Gastroesophageal sphincter (tissue), 4 donors: ENCODE measurements around the gene CD7. TPM values are rescaled to one million over a fixed set of nuclear protein-coding genes. Genes with fewer than 3 reads are reported as not detected.

Source experiments
- ATAC-seq: fragments of 150-250 bp; one replicate; pipeline ENCODE4 v1.9.1; 2016; ENCODE audit warnings: mild to moderate bottlenecking, moderate library complexity
- H3K27ac ChIP-seq, 4 donors: fragments of 200-600 bp; sonication (generic) in 3 of 4; 1 replicate in 3 of 4; 2 replicates in 1 of 4; pipeline ENCODE4 v1.5.1; 2016 to 2019
- H3K27me3 ChIP-seq: fragments of 200-600 bp; sonication (generic); one replicate; pipeline ENCODE4 v1.5.1; 2019
- H3K36me3 ChIP-seq, 2 donors: fragments of 200-600 bp; sonication (generic); one replicate each; pipeline ENCODE4 v1.5.1; 2019; ENCODE audit warnings: control low read depth in 1 of 2
- H3K4me1 ChIP-seq, 3 donors: fragments of 200-600 bp; sonication (generic); 1 replicate in 2 of 3; 2 replicates in 1 of 3; pipeline ENCODE4 v1.5.1; 2016 to 2019; ENCODE audit warnings: control low read depth in 2 of 3
- H3K4me3 ChIP-seq, 2 donors: fragments of 200-600 bp; sonication (generic); one replicate each; pipeline ENCODE4 v1.5.1; 2019; ENCODE audit warnings: mild to moderate bottlenecking in 1 of 2, moderate library complexity in 1 of 2
- H3K9me3 ChIP-seq, 3 donors: fragments of 200-600 bp; sonication (generic); one replicate each; pipeline ENCODE4 v1.5.1; 2017 to 2019; ENCODE audit warnings: control low read depth in 2 of 3
- EP300 ChIP-seq: sonication (generic); formaldehyde crosslinking; IDR thresholded peaks from one replicate; pipeline ENCODE4 v1.6.1; 2017; ENCODE audit warnings: antibody characterized with exemption, mild to moderate bottlenecking
- POLR2A ChIP-seq, 2 donors: fragments of 450-650 bp; IDR thresholded peaks; one replicate each; pipeline ENCODE4 v1.6.1; 2017; ENCODE audit warnings: antibody characterized with exemption in 2 of 2, mild to moderate bottlenecking in 2 of 2, moderate library complexity in 1 of 2
- POLR2AphosphoS5 ChIP-seq: sonication (generic); formaldehyde crosslinking; IDR thresholded peaks from one replicate; pipeline ENCODE4 v1.6.1; 2017; ENCODE audit warnings: antibody characterized with exemption
- WGBS, 2 donors: methylation state at CpG; one replicate each; pipeline ENCODE4 v1.1.5; 2018; ENCODE audit warnings: low coverage in 1 of 2; 5-methylcytosine and 5-hydroxymethylcytosine counted together
- total RNA-seq, 4 donors: library from RNA; depleted of rRNA; stranded (reverse); fragments of >200 nt; gene quantifications; one replicate each; pipeline ENCODE4 v1.1.0, GENCODE V29; 2016
- TF ChIP-seq, protein P1 (sequence below), 4 experiments: fragments of 200-600 bp in 2 of 4; fragments of 450-650 bp in 2 of 4; sonication (generic) in 1 of 4; IDR thresholded peaks; one replicate each; pipeline ENCODE4 v1.5.1; 2017 to 2019; ENCODE audit warnings: antibody characterized with exemption in 4 of 4, mild to moderate bottlenecking in 2 of 4, moderate library complexity in 2 of 4

CD7 gene
- total RNA-seq, 4 donors from 2014 or later: 0.58 to 1.7 (median 0.94) TPM; not detected in 1

DNA sequence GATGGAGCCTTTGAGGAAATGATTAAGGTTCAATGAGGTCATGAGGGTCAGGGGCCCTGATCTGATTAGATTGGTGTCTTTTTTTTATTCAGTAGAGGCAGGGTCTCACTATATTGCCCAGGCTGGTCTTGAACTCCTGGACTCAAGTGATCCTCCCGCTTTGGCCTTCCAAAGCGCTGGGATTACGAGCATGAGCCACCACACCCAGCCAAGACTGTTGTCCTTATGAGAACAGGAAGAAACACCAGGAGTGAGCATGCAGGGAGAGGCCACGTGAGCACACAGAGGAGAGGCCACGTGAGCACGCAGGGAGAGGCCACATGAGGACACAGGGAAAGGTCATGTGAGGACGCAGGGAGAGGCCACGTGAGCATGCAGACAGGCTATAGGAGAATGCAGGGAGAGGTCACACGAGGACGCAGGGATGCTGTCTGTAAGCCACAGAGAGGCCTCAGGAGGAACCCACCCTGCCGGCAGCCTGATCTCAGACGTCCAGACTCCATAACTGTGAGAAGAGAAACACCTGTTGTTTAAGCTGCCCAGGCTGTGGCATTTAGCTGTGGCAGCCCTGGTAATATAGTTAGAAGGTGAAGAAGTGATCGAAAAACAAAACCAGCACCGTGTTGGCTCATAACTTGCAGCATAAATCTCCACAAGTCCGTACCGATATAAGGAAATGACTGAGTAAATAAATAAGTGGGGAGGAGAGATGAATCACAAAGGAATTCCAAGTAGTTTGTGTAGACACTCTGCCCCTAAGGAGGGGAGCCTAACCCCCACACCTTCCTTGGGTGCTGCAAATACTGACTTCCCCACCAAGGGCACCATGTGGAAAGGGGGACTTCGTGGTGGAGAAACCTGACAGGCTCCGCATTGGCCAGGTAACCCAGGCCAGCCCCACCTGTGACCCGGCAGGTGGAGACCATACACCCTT is 29.3 kb downstream of the CD7 start:
- H3K27me3 ChIP-seq: no peaks in the 10 kb centered on the region
- no peaks in the 10 kb centered on the region for H3K9me3 ChIP-seq
- TF ChIP-seq, protein P1, sequence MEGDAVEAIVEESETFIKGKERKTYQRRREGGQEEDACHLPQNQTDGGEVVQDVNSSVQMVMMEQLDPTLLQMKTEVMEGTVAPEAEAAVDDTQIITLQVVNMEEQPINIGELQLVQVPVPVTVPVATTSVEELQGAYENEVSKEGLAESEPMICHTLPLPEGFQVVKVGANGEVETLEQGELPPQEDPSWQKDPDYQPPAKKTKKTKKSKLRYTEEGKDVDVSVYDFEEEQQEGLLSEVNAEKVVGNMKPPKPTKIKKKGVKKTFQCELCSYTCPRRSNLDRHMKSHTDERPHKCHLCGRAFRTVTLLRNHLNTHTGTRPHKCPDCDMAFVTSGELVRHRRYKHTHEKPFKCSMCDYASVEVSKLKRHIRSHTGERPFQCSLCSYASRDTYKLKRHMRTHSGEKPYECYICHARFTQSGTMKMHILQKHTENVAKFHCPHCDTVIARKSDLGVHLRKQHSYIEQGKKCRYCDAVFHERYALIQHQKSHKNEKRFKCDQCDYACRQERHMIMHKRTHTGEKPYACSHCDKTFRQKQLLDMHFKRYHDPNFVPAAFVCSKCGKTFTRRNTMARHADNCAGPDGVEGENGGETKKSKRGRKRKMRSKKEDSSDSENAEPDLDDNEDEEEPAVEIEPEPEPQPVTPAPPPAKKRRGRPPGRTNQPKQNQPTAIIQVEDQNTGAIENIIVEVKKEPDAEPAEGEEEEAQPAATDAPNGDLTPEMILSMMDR (IDR thresholded peaks at IDR 0.05): no peak
- TF ChIP-seq POLR2A (IDR thresholded peaks at IDR 0.05): peak in 1 of 2 donors; percentile 10
- H3K27ac ChIP-seq: peak overlapping the region; percentile 30 to 74 (median 64)
- peaks cover 0 to 31% (median 10%) of the 10 kb centered on the region in 3 donors for H3K4me1 ChIP-seq
- no peaks in the 10 kb centered on the region for H3K36me3 ChIP-seq
- WGBS, 2 donors: 22 to 41% methylated on average over 11 to 12 of the region's 19 CpGs
- H3K4me3 ChIP-seq: no peak overlapping the region
- no peak for ATAC-seq

DNA sequence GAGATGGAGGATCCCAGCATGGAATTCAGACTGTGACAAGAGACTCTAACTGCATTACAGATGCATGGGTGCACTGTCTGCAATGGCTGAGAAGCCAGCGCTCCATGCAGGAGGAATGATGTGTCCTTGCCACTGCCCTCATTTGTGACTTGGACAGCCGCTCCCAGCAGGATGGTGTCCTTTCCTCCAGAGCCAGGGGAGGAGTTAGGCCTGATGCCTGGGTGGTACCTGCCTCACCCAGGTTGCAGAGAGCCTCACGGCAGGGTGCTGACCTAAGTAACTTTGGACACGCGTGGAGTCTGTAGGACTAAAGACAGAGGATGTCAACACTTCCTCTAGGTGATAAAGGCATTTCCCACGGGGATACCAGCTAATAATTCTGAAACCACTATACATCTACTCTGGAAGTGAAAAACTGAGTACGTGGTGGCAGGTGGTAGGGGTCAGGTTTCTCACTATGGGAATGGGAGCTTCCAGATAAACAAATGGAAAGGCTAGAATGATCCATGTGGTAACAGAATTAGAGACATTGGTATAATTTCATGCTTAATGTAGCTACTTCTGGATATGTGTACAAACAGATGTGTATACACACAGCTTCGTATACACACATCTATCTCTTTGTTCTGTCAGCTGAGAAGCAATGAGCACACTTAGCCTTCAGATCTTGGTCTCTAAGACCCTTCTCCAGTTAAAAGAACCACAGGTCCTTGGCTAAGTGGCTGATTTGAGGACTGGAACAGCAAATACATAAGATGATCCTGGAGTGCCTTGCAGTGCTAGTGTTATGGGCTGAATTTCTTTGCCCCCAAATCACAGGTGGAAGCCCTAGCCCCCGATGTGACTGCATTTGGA is 30.2 kb downstream of the CD7 start:
- TF ChIP-seq, protein P1 (IDR thresholded peaks at IDR 0.05): no peak
- TF ChIP-seq EP300: no peak
- TF ChIP-seq POLR2A (IDR thresholded peaks at IDR 0.05): no peak
- Histone ChIP-seq H3K4me3 (no peak overlapping the region), H3K4me1 (peaks cover 0 to 35% (median 10%) of the 10 kb centered on the region in 3 donors), H3K36me3 (no peaks in the 10 kb centered on the region), H3K27me3 (no peaks in the 10 kb centered on the region), H3K27ac (peak overlapping the region; percentile 30 to 74 (median 64)), H3K9me3 (no peaks in the 10 kb centered on the region)
- WGBS, 2 donors: 76 to 77% methylated on average over 5 to 7 of the region's 9 CpGs
- ATAC-seq: no peak

DNA sequence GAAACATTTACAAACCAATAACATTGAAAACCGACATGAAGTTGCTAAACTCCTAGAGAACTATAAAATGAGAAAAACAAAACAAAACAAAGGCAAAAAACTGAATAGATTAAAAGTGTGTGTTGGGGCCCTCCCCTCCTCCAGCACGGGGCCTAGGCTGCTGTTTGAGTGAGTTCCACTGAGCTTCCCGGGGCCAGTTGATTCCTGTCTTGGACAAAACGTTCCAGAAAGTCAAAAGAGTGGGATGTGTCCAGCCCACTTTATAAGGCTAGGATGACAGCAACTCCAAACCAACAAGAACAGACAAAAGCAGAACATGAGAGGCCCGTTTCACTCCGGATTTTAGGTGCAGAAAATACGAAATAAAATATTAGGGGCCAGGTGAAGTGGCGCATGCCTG is 32.3 kb downstream of the CD7 start:
- 43 to 54% methylated on average over 4 to 8 of the region's 8 CpGs for WGBS, 2 donors
- H3K36me3 ChIP-seq: no peaks in the 10 kb centered on the region
- peak overlapping the region in 2 of 4 donors; percentile 25 to 26 for H3K27ac ChIP-seq
- no peaks in the 10 kb centered on the region for H3K27me3 ChIP-seq
- no peak overlapping the region for H3K4me3 ChIP-seq
- ATAC-seq: no peak
- H3K9me3 ChIP-seq: no peaks in the 10 kb centered on the region
- TF ChIP-seq EP300 (no peak), POLR2A (IDR thresholded peaks at IDR 0.05) (no peak), POLR2AphosphoS5 (no peak)
- TF ChIP-seq, protein P1 (IDR thresholded peaks at IDR 0.05): no peak
- peaks cover 0 to 28% (median 7%) of the 10 kb centered on the region in 3 donors for H3K4me1 ChIP-seq

DNA sequence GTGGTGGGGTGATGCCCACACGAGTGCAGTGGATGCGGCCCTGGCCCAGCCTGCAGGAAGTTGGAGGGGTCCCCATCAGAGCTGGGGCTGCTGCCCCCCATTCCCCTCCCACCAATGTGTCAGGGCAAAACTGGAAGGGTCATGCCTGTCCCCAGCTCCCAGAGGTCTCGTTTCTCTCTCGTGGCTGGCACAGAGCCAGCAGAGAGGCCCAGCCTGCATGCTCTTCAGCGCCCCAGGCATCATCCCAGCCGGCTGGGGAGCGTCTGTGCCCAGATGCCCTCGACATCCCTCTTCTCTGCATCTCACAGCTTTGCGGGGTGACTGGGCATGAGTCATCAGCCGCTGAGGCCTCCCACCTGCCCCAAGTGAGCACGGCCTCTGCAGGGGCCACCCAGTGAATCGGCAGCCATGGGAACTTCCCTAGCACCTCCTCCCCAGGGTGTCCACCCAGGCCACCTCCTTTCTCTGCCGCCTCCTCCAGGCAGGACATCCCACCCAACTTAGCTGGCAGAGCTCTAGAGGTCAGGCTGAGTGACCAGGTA is 34.1 kb downstream of the CD7 start:
- 0 to 45% methylated on average over 2 to 4 of the region's 13 CpGs for WGBS, 2 donors
- no peak for TF ChIP-seq POLR2AphosphoS5
- TF ChIP-seq, protein P1 (IDR thresholded peaks at IDR 0.05): no peak
- TF ChIP-seq POLR2A (IDR thresholded peaks at IDR 0.05): no peak
- no peak for TF ChIP-seq EP300
- Histone ChIP-seq H3K27me3 (no peaks in the 10 kb centered on the region), H3K36me3 (peaks cover 0 to 7% of the 10 kb centered on the region in 2 donors), H3K4me1 (peaks cover 0 to 22% (median 7%) of the 10 kb centered on the region in 3 donors), H3K27ac (no peak overlapping the region), H3K4me3 (no peak overlapping the region), H3K9me3 (no peaks in the 10 kb centered on the region)
- ATAC-seq: no peak
